Measurements from ENCODE around the gene MDFIC2.
"Not testable (repeated sequence)": the region's sequence is repeated elsewhere in the genome, so short reads cannot be mapped to it uniquely, and the experiment has no call there.

Gene MDFIC2

DNA sequence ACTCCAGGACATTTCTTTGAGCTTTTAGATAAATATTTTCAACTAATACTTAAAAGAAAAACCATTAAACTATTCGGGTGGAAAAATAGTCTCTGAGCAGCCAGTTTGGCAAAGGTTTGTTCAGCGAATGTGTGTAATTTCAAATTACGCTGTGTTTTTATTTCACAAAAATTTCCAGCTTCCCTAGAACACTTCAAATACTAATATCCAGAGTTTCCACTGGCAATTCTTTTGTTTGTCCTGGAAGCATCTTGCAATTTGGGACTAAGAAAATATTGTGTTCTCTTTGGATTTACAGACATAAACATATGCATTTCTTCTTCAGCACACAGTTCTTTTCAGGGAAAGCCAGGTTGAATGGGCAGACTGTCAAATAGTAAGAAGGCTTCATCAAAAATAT lies 61.9 kb downstream of the MDFIC2 start:
- no peak for FAIRE-seq

- FAIRE-seq: no peak
These were observed 62.8 kb downstream of the MDFIC2 start for GRCh38 chr3:70249509-70250160.

GRCh38 chr3:70248856-70249255 lies 63.6 kb downstream of the MDFIC2 start:
- FAIRE-seq: no peak

DNA sequence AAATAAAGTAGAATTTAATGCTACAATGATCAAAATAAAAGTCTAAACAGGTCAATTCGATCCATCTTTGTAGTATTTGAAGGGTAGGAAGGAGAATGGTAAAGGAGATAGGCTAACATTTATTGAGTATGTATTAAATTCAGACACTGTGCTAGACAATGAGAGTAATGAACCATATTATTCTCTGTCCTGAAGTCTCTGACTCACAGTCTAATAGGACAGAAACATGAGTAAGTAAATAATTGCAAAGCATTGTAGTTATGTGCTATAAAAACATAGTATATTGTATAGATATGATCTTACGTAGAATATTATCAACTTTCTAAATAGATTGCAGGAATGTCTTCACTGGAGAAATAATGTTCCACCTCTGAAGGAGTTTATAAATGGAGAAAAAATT lies 64.5 kb downstream of the MDFIC2 start:
- no peak for FAIRE-seq

- FAIRE-seq: no peak
These were observed 66.5 kb downstream of the MDFIC2 start for GRCh38 chr3:70245746-70246525.

DNA sequence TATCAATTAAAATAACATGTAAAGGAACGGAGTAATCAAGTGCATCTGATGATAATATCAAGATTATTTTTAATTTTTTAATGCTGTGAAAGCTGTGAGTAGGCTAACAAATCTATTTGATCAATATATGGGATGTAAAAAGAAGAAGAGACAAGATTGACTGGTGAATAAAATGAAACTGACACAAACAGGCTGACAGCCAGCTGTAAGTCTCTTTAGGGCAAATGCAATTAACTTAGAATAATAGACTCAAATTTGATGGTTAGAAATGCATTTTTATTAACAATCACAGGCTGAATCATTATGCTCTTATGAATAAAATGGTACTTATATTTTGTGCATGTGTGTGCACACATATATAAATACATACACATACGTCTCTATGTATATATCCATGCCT lies 68.0 kb downstream of the MDFIC2 start:
- no peak for FAIRE-seq

GRCh38 chr3:70242297-70242882 lies 70.0 kb downstream of the MDFIC2 start:
- no peak for FAIRE-seq

DNA sequence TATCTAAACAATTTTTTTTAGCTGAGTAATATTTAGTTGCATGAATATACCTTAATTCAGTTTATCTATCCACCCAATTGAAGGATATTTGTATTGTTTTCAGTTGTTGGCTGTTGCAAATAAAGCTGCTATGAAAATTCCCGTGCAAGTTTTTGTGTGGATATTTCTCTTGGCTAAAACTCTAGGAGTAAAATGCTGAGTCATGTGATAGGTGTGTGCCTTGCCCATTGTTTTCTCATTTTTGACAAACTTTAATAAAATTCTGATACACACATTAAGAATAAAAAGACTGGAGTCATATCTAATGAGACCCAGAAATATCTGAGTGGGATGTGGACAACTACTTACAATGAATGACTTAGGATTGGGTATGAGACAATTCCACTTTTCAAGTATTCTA lies 78.6 kb downstream of the MDFIC2 start:
- FAIRE-seq: no peak

DNA sequence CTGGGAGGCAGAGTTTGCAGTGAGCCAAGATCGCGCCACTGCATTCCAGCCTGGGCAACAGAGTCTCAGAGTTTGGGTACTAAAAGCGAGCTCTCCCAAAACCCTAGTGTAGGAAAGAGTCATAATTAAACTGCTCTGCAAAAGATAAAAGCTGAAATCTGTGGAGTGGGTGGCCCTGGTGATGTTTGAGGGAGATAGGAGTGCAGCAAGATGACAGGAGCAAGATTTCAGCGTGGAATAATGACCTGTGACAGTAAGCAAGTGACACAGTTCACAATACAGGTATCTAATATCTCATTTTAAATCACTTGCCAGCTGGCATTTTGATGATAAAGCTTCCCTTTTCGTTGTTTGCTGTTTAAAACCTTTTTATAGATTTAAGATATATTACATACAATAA lies 79.3 kb downstream of the MDFIC2 start:
- no peak for FAIRE-seq

- FAIRE-seq: no peak
These were observed 81.2 kb downstream of the MDFIC2 start for GRCh38 chr3:70231266-70231701.

DNA sequence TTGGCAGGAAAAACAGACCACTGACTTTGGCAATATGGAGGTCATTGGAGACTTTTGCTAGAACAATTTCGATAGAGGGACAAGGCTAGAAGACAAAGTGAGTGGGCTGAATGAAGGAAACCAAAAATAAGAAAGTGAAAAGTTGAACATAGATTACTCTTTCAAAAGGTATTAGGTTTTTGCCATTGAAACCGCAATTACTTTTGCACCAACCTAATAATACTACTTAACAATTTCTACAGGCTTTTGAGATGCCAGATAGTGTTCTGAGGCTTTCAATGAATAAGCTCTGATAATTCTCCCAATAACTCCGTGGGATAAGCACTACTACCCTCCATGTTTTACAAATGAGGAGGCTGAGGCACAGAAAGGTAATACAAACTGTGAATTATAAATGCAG lies 85.0 kb downstream of the MDFIC2 start:
- FAIRE-seq: no peak

DNA sequence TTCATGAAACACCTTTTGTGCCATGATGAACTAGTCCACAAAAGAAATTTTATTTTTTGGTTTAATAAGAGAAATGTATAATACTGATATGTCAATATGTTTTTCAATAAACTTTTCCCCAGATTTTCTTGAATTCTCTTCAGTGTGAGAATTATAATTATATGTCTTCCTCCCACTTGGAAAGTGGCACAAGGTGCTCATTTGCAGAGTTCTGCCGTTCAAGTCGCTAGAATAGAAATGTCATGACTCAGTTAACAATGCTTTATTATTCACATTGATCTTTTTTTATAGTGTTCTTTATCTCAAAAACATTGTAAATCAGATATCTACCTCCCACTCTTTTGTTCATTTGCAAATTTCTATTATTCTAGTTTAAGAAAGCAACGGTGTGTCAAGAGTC lies 87.3 kb downstream of the MDFIC2 start:
- FAIRE-seq: no peak

DNA sequence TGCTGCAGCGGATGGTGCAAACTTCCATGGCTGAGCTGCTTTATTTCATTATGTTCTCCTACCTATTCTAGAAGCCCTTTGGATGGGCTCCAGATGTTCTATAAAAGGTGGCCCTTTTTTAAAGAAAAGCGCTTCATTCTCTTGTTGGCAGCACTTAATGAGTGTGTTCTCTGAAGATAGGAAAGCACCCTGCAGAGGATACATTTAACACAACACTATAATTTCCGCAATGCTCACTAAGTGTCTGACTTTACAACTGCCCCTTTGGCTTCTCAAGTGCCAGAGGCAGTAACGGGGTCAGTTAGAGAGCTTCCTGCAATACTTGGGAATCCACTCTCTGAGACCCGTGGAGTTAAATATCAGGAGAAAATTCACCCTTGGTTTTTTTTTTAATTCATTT lies 88.1 kb downstream of the MDFIC2 start:
- FAIRE-seq: no peak

DNA sequence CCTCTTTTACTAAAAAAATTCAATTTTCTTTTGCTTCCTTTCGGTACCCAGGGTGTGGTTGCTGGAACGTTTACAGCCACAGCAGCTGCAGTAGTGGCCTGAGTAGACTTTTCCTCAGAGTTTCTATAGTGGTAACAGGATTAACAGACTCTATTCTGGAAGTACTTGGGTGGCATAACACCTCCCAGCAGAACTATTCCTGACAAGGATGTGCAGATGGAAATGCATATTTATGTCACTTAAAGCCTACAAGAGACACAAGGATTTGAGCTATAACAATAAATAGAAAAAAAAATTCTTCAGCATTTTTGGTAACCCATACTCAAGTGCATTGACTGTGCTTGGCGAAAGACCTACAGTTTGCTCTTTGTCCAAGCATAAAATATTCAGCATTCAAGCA lies 94.0 kb downstream of the MDFIC2 start:
- FAIRE-seq: no peak

DNA sequence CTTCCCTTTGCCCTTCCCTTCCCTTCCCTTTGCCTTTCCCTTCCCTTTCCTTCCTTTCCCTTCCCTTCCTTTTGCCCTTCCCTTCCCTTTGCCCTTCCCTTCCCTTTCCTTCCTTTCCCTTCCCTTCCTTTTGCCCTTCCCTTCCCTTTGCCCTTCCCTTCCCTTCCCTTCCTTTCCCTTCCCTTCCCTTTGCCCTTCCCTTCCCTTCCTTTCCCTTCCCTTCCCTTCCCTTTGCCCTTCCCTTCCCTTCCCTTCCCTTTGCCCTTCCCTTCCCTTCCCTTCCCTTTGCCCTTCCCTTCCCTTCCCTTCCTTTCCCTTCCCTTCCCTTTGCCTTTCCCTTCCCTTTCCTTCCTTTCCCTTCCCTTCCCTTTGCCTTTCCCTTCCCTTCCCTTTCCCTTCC lies 101.2 kb downstream of the MDFIC2 start:
- FAIRE-seq: not testable (repeated sequence)

- FAIRE-seq: no peak
These were observed 110.5 kb downstream of the MDFIC2 start for GRCh38 chr3:70201975-70202374.

DNA sequence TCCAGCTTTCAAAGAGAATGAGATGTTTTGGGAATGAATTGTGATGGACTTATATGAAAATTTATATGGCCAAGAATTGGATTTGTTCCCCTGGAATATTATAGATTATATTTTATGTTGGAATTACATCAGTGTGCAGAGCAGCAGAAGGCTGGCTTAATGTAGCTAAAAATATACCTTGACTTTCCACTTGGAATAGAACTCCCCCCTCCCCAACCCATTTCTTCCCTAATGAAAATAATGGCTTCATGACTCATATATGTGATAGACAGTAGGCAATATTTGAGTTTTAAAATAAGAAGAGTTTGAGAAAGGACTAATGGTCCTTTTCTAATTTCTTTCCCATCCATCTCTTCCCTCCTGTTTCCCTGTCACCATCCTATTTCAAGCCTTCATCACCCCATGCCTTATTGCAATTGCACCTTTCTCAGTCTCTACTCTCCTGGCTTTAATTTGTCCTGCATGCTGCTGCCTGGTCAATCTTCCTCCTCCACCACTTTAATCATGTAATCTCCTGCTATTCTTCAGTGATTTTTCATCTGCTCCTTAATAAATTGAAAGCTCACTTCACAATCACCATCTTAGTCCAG lies 122.5 kb downstream of the MDFIC2 start:
- no peak for FAIRE-seq

GRCh38 chr3:70186221-70186620 lies 126.2 kb downstream of the MDFIC2 start:
- FAIRE-seq: no peak

- no peak for FAIRE-seq
These were observed 126.8 kb downstream of the MDFIC2 start for GRCh38 chr3:70185661-70186060.

GRCh38 chr3:70183781-70184504 lies 128.5 kb downstream of the MDFIC2 start:
- no peak for FAIRE-seq

- FAIRE-seq: no peak
These were observed 130.3 kb downstream of the MDFIC2 start for GRCh38 chr3:70182166-70182565.

DNA sequence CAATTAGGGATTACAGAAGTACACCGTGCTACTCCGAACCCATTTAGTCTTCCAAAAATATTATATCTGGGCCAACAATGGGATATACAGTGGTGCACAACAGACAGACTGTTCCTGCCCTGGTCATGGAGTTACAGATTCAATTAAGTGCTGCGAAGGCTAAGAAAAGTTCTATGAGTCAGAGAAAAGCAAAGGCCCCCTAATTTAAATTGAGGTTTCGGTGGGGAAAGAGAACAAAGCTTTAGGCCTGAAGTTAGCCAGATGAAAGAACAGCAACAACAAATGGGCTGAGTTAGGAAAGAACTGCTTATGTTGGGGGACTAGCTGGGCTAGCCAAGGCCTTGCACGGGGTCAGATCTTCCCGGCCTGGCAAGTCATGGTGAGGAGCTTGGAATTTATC lies 131.8 kb downstream of the MDFIC2 start:
- no peak for FAIRE-seq

DNA sequence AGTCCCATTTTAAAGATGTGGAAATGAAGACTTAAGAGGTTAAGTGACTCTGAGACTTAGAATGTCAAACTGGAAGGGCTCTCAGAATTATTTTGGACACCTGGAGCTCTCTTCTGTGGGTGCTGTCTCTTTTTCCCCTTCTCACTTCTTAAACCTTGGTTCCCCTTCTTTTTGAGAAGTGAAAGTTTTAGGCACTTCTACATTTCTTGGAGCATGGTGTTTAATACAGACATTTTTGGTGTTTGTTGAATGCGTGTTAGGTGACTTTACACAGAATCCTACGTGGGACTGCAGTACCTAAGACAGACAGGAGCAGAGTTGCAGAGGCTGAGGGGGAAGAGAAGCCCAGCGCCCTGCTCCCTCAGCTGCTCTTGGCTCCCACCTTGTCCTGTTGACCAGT lies 133.3 kb downstream of the MDFIC2 start:
- no peak for FAIRE-seq
